Memory B cell (primary cell): ENCODE results near the gene CRYGD.

Source experiments
- ATAC-seq: fragments of 150-1000 bp; cut with Tn5 transposase; 2 replicates; pipeline ENCODE4 v1.10.0; 2021; ENCODE audit warnings: low read depth, mild to moderate bottlenecking, moderate library complexity
- DNase-seq, 2 donors: peaks; one replicate each; pipeline ENCODE4 v3.0.0; 2022; ENCODE audit warnings: low spot score in 2 of 2
- H3K27ac Mint-ChIP-seq: one replicate; pipeline ENCODE4 v1.8.0; 2022; ENCODE audit warnings: mild to moderate bottlenecking, moderate library complexity, mixed read lengths
- H3K27me3 Mint-ChIP-seq: one replicate; pipeline ENCODE4 v1.8.0; 2022; ENCODE audit warnings: mixed read lengths
- H3K36me3 Mint-ChIP-seq: one replicate; pipeline ENCODE4 v1.8.0; 2022; ENCODE audit warnings: mild to moderate bottlenecking, mixed read lengths
- H3K4me1 Mint-ChIP-seq: one replicate; pipeline ENCODE4 v1.8.0; 2022; ENCODE audit warnings: mixed read lengths
- H3K4me3 Mint-ChIP-seq: one replicate; pipeline ENCODE4 v1.8.0; 2022; ENCODE audit warnings: mild to moderate bottlenecking, moderate library complexity, mixed read lengths
- H3K9me3 Mint-ChIP-seq: one replicate; pipeline ENCODE4 v1.8.0; 2022; ENCODE audit warnings: mixed read lengths

CRYGD gene

GRCh38 chr2:208086029-208086428, 38.3 kb downstream of the CRYGD start:
- peaks cover 10% of the 10 kb centered on the region for H3K27me3 Mint-ChIP-seq
- H3K4me3 Mint-ChIP-seq: no peak overlapping the region
- DNase-seq (no peak), ATAC-seq (no peak)
- H3K4me1 Mint-ChIP-seq: no peaks in the 10 kb centered on the region
- H3K9me3 Mint-ChIP-seq: no peaks in the 10 kb centered on the region
- H3K36me3 Mint-ChIP-seq: peaks cover 2% of the 10 kb centered on the region
- no peak overlapping the region for H3K27ac Mint-ChIP-seq

- Mint-ChIP-seq H3K4me3 (no peak overlapping the region), H3K27me3 (peaks cover 17% of the 10 kb centered on the region), H3K36me3 (peaks cover 3% of the 10 kb centered on the region), H3K9me3 (peaks cover 3% of the 10 kb centered on the region), H3K4me1 (no peaks in the 10 kb centered on the region), H3K27ac (no peak overlapping the region)
- DNase-seq: no peak
- ATAC-seq: no peak
Measured at GRCh38 chr2:208083807-208084206, 40.5 kb downstream of the CRYGD start.

GRCh38 chr2:208077276-208077675, 47.0 kb downstream of the CRYGD start:
- ATAC-seq (no peak), DNase-seq (no peak)
- peaks cover 2% of the 10 kb centered on the region for H3K36me3 Mint-ChIP-seq
- no peak overlapping the region for H3K27ac Mint-ChIP-seq
- peaks cover 3% of the 10 kb centered on the region for H3K9me3 Mint-ChIP-seq
- no peaks in the 10 kb centered on the region for H3K4me1 Mint-ChIP-seq
- H3K4me3 Mint-ChIP-seq: no peak overlapping the region
- H3K27me3 Mint-ChIP-seq: peaks cover 21% of the 10 kb centered on the region

- Mint-ChIP-seq H3K9me3 (peaks cover 3% of the 10 kb centered on the region), H3K27me3 (peaks cover 21% of the 10 kb centered on the region), H3K27ac (no peak overlapping the region), H3K4me3 (no peak overlapping the region), H3K36me3 (peaks cover 2% of the 10 kb centered on the region), H3K4me1 (no peaks in the 10 kb centered on the region)
- DNase-seq (no peak), ATAC-seq (no peak)
Measured at GRCh38 chr2:208074610-208075356, 49.5 kb downstream of the CRYGD start.

- Mint-ChIP-seq H3K4me3 (no peak overlapping the region), H3K4me1 (no peaks in the 10 kb centered on the region), H3K27ac (no peak overlapping the region), H3K36me3 (no peaks in the 10 kb centered on the region), H3K9me3 (no peaks in the 10 kb centered on the region), H3K27me3 (peaks cover 13% of the 10 kb centered on the region)
- peak; percentile 60 to 66 for DNase-seq
- ATAC-seq: peak; percentile 77
Measured at GRCh38 chr2:208072250-208072892, 52.0 kb downstream of the CRYGD start.
